ENCODE results near the gene NIPSNAP3A. TPM values are rescaled to one million over a fixed set of nuclear protein-coding genes. Genes with fewer than 3 reads are reported as not detected.
A peak's percentile ranks its signal among the peaks of the same experiment; 100 is the strongest.

Gene NIPSNAP3A
- total RNA-seq, 5 donors from 2014 or later (not counting 1 experiment from before 2014, with no cell fraction given) = 6.8 to 10.5 (median 9.8) TPM

DNA sequence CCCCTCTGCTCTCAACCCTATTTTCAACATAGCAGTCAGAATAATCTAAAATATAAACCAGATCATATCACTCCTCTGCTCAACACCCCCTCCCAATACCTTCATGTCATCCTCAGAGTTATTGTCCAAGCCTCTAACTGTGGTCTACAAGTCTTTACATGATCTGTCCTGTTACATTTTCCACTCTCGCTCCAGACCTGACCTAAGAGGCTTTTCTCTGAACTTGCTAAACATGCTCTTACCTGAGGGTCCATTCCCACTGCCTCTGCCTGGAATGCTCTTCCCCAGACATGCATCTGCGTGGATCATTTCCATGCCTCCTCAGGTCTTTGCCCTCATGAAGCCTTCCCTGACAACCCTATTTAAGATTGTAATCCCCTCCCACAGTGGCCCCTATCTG lies 28.5 kb downstream of the NIPSNAP3A start:
- Histone ChIP-seq H3K9me3 (no peaks in the 10 kb centered on the region), H3K27me3 (replicated peaks in 1 of 2; ENCODE audit: control insufficient read depth in 2 of 2, extremely low read depth in 1 of 2, insufficient read depth in 2 of 2, low read length in 1 of 2) (no peaks in the 10 kb centered on the region), H3K4me1 (ENCODE audit: control insufficient read depth in 1 of 2, extremely low read depth in 1 of 2, insufficient read depth in 2 of 2, low read length in 2 of 2) (no peaks in the 10 kb centered on the region), H3K27ac (ENCODE audit: low read length) (no peak overlapping the region), H3K4me3 (ENCODE audit: control insufficient read depth in 1 of 2, extremely low read depth in 1 of 2, low read length in 1 of 2) (no peak overlapping the region), H3K36me3 (ENCODE audit: control insufficient read depth in 2 of 2, extremely low read depth in 1 of 2, insufficient read depth in 1 of 2, low read length in 1 of 2) (no peaks in the 10 kb centered on the region)
- no peaks in the 10 kb centered on the region for H3K4me1 Mint-ChIP-seq
- H3K4me3 Mint-ChIP-seq = no peak overlapping the region
- ChIA-PET CTCF (no interaction called here), POLR2A (no interaction called here)
- no peaks in the 10 kb centered on the region for H3K36me3 Mint-ChIP-seq
- DNase-seq (no peak), ATAC-seq (replicated peaks in 1 of 4) (no peak)
- no peaks in the 10 kb centered on the region for H3K9me3 Mint-ChIP-seq
- H3K27ac Mint-ChIP-seq = no peak overlapping the region
- 92% methylated on average over 2 of the region's 2 CpGs for WGBS (ENCODE audit: insufficient coverage)
- no peaks in the 10 kb centered on the region for H3K27me3 Mint-ChIP-seq

DNA sequence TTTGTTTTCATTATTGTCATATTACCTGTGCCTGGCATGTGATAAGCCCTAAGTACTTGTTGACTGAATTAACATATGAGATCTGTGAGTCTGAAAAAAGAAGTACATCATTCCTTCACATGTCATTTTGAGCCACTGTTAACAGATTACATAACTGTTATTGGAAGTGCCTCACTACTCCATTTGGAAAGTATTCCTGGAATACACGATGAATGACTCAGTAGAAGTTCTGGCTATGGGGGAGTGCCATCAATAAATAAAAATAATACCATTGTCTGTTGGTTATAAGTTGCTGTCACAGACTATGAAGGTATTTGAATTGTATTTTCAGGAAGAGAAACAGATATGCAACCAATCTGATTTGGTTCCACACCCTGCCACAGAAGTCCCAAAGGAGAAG lies 29.3 kb downstream of the NIPSNAP3A start:
- H3K9me3 Mint-ChIP-seq = no peaks in the 10 kb centered on the region
- H3K36me3 Mint-ChIP-seq = no peaks in the 10 kb centered on the region
- ATAC-seq (replicated peaks in 1 of 4) = no peak
- ChIA-PET POLR2A (no interaction called here), CTCF (no interaction called here)
- no CpG with 5 or more reads among the region's 1 CpG for WGBS (ENCODE audit: insufficient coverage)
- no peak overlapping the region for H3K4me3 ChIP-seq (ENCODE audit: control insufficient read depth in 1 of 2, extremely low read depth in 1 of 2, low read length in 1 of 2)
- H3K4me1 ChIP-seq (ENCODE audit: control insufficient read depth in 1 of 2, extremely low read depth in 1 of 2, insufficient read depth in 2 of 2, low read length in 2 of 2) = no peaks in the 10 kb centered on the region
- H3K27me3 Mint-ChIP-seq = no peaks in the 10 kb centered on the region
- no peak for DNase-seq
- H3K9me3 ChIP-seq = no peaks in the 10 kb centered on the region
- H3K4me1 Mint-ChIP-seq = no peaks in the 10 kb centered on the region
- H3K4me3 Mint-ChIP-seq = no peak overlapping the region
- no peak overlapping the region for H3K27ac ChIP-seq (ENCODE audit: low read length)
- H3K36me3 ChIP-seq (ENCODE audit: control insufficient read depth in 2 of 2, extremely low read depth in 1 of 2, insufficient read depth in 1 of 2, low read length in 1 of 2) = no peaks in the 10 kb centered on the region
- H3K27ac Mint-ChIP-seq = no peak overlapping the region
- H3K27me3 ChIP-seq (replicated peaks in 1 of 2; ENCODE audit: control insufficient read depth in 2 of 2, extremely low read depth in 1 of 2, insufficient read depth in 2 of 2, low read length in 1 of 2) = no peaks in the 10 kb centered on the region

DNA sequence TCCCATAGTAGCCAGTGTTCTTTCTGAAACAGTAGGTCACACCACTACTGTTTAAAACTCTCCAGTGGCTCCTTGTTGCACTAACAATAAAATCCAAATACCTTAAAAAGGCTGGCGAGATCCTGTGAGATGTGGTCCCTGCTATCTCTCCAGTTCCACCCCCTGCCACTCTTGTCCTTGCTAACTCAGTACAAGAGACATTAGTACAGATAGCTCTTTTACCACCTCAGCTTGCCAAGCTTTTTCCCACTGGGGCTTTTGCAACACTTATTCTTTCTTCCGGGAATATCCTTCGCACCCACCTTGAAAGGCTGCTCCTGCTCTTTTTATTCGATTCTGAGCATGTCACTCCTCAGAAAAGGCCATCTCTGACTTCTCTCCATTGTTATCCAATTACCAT lies 31.3 kb downstream of the NIPSNAP3A start:
- Histone ChIP-seq H3K4me1 (ENCODE audit: control insufficient read depth in 1 of 2, extremely low read depth in 1 of 2, insufficient read depth in 2 of 2, low read length in 2 of 2) (no peaks in the 10 kb centered on the region), H3K36me3 (ENCODE audit: control insufficient read depth in 2 of 2, extremely low read depth in 1 of 2, insufficient read depth in 1 of 2, low read length in 1 of 2) (no peaks in the 10 kb centered on the region), H3K27ac (ENCODE audit: low read length) (no peak overlapping the region), H3K4me3 (ENCODE audit: control insufficient read depth in 1 of 2, extremely low read depth in 1 of 2, low read length in 1 of 2) (no peak overlapping the region), H3K27me3 (replicated peaks in 1 of 2; ENCODE audit: control insufficient read depth in 2 of 2, extremely low read depth in 1 of 2, insufficient read depth in 2 of 2, low read length in 1 of 2) (no peaks in the 10 kb centered on the region), H3K9me3 (no peaks in the 10 kb centered on the region)
- CTCF ChIA-PET = interaction anchor here in 1 of 2 donors (0.6 kb wide), 1 partner anchor 50 kb away, joined by 5 read pairs; no protein-coding TSS in a partner anchor
- Mint-ChIP-seq H3K27ac (no peak overlapping the region), H3K36me3 (peaks cover 2% of the 10 kb centered on the region), H3K4me3 (no peak overlapping the region), H3K27me3 (no peaks in the 10 kb centered on the region), H3K9me3 (no peaks in the 10 kb centered on the region), H3K4me1 (no peaks in the 10 kb centered on the region)
- no peak for DNase-seq
- WGBS (ENCODE audit: insufficient coverage) = 78% methylated on average over 4 of the region's 4 CpGs
- POLR2A ChIA-PET = interaction anchor here in 1 of 2 donors (0.6 kb wide), 1 partner anchor 13 kb away, joined by 5 read pairs; no protein-coding TSS in a partner anchor
- ATAC-seq (replicated peaks in 1 of 4) = no peak

DNA sequence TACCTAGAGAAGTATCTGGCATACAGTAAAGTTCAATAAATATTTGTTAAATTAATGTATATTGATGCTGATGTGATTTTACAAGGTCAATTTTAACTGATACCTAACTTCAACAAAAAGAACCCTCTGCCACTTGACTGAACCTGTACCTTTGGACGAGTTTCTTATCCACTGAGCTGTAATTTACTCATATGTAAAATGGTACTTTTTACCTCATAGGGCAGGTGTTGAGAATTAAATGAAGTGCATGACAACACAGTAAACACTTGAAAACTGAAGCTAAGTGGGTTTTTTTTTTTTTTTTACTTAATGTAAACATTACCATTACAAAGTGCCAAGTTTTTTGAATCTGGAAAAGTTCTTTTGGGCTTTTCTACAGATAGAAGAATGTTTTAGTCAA lies 31.9 kb downstream of the NIPSNAP3A start:
- CTCF ChIA-PET = interaction anchor here in 1 of 2 donors (0.6 kb wide), 1 partner anchor 50 kb away, joined by 5 read pairs; no protein-coding TSS in a partner anchor
- H3K9me3 Mint-ChIP-seq = no peaks in the 10 kb centered on the region
- Histone ChIP-seq H3K4me1 (ENCODE audit: control insufficient read depth in 1 of 2, extremely low read depth in 1 of 2, insufficient read depth in 2 of 2, low read length in 2 of 2) (no peaks in the 10 kb centered on the region), H3K36me3 (ENCODE audit: control insufficient read depth in 2 of 2, extremely low read depth in 1 of 2, insufficient read depth in 1 of 2, low read length in 1 of 2) (no peaks in the 10 kb centered on the region), H3K27me3 (replicated peaks in 1 of 2; ENCODE audit: control insufficient read depth in 2 of 2, extremely low read depth in 1 of 2, insufficient read depth in 2 of 2, low read length in 1 of 2) (no peaks in the 10 kb centered on the region), H3K27ac (ENCODE audit: low read length) (no peak overlapping the region), H3K4me3 (ENCODE audit: control insufficient read depth in 1 of 2, extremely low read depth in 1 of 2, low read length in 1 of 2) (no peak overlapping the region), H3K9me3 (no peaks in the 10 kb centered on the region)
- no peak overlapping the region for H3K4me3 Mint-ChIP-seq
- peaks cover 8% of the 10 kb centered on the region for H3K36me3 Mint-ChIP-seq
- DNase-seq (no peak), ATAC-seq (replicated peaks in 1 of 4) (no peak)
- H3K27ac Mint-ChIP-seq = no peak overlapping the region
- H3K4me1 Mint-ChIP-seq = peaks cover 0 to 4% (median 0%) of the 10 kb centered on the region in 3 donors
- WGBS (ENCODE audit: insufficient coverage) = no CpG with 5 or more reads among the region's 1 CpG
- no peaks in the 10 kb centered on the region for H3K27me3 Mint-ChIP-seq
- POLR2A ChIA-PET = interaction anchor here in 1 of 2 donors (0.6 kb wide), 1 partner anchor 14 kb away, joined by 5 read pairs; no protein-coding TSS in a partner anchor

DNA sequence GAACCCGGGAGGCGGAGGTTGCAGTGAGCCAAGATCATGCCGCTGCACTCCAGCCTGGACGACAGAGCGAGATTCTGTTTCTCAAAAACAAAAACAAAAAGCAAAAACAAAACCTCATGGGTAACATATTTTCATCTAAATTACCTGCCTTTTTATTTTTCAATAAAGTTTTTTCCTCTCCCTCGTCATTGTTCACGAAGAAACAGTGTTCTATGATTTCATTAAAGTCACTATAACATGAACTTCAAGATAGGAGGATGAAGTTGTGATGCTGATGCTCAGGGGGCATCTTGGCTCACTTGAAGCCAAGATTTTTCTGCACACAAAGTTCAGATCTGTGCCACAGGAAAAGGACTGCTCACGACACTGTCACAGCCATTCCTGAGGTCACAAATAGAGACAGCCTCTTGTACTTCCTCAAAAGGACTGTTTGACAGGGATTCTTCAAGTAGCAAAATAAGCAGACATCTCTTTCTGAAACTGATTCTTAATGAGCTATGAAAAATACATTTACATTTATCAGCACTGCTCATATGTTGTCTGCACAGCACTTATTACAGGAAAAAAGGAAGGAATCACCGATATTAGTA lies 32.6 kb downstream of the NIPSNAP3A start:
- Mint-ChIP-seq H3K27me3 (no peaks in the 10 kb centered on the region), H3K27ac (no peak overlapping the region), H3K4me1 (peaks cover 0 to 4% (median 0%) of the 10 kb centered on the region in 3 donors), H3K36me3 (peaks cover 9% of the 10 kb centered on the region), H3K4me3 (no peak overlapping the region), H3K9me3 (no peaks in the 10 kb centered on the region)
- ChIA-PET CTCF (interaction anchor here in 1 of 2 donors (0.5 kb wide), 1 partner anchor 175 kb away, joined by 3 read pairs; no protein-coding TSS in a partner anchor), POLR2A (no interaction called here)
- Histone ChIP-seq H3K27ac (ENCODE audit: low read length) (no peak overlapping the region), H3K4me1 (ENCODE audit: control insufficient read depth in 1 of 2, extremely low read depth in 1 of 2, insufficient read depth in 2 of 2, low read length in 2 of 2) (no peaks in the 10 kb centered on the region), H3K27me3 (replicated peaks in 1 of 2; ENCODE audit: control insufficient read depth in 2 of 2, extremely low read depth in 1 of 2, insufficient read depth in 2 of 2, low read length in 1 of 2) (no peaks in the 10 kb centered on the region), H3K9me3 (no peaks in the 10 kb centered on the region), H3K4me3 (ENCODE audit: control insufficient read depth in 1 of 2, extremely low read depth in 1 of 2, low read length in 1 of 2) (no peak overlapping the region), H3K36me3 (ENCODE audit: control insufficient read depth in 2 of 2, extremely low read depth in 1 of 2, insufficient read depth in 1 of 2, low read length in 1 of 2) (no peaks in the 10 kb centered on the region)
- ATAC-seq (replicated peaks in 1 of 4) = no peak
- DNase-seq = no peak
- WGBS (ENCODE audit: insufficient coverage) = 86% methylated on average over 6 of the region's 9 CpGs

DNA sequence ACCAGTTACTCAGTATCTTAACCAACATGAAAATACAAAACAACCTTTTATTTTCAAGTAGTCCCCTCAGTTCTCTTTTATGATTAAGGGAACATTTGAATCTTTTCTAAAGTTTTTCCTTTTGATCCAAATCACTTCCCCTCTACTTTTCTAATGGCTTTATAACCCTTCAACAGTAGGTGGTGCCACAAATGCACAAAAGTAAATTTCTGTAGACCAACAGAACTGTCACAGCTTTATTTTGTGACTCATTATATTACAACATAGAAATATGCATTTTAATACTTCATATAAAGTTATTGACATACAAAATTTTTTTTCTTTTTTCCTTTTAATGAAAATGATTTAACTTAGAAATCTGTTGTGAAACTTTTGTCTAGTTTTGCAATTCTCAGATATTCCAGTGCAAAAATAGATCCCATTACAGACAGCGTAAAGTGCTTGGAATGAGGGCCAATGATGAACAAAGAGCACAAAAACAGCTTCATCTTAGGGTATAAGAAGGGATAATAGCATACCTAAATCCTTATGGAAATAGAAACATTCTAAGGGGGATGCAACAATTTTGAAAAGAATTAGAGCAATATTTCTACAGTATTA lies 33.4 kb downstream of the NIPSNAP3A start:
- ChIA-PET POLR2A (no interaction called here), CTCF (no interaction called here)
- no peaks in the 10 kb centered on the region for H3K27me3 Mint-ChIP-seq
- DNase-seq (peak in 1 of 35 experiments; percentile 12), ATAC-seq (replicated peaks in 1 of 4) (no peak)
- Histone ChIP-seq H3K27ac (ENCODE audit: low read length) (no peak overlapping the region), H3K4me3 (ENCODE audit: control insufficient read depth in 1 of 2, extremely low read depth in 1 of 2, low read length in 1 of 2) (no peak overlapping the region), H3K27me3 (replicated peaks in 1 of 2; ENCODE audit: control insufficient read depth in 2 of 2, extremely low read depth in 1 of 2, insufficient read depth in 2 of 2, low read length in 1 of 2) (no peaks in the 10 kb centered on the region), H3K4me1 (ENCODE audit: control insufficient read depth in 1 of 2, extremely low read depth in 1 of 2, insufficient read depth in 2 of 2, low read length in 2 of 2) (no peaks in the 10 kb centered on the region), H3K36me3 (ENCODE audit: control insufficient read depth in 2 of 2, extremely low read depth in 1 of 2, insufficient read depth in 1 of 2, low read length in 1 of 2) (no peaks in the 10 kb centered on the region), H3K9me3 (no peaks in the 10 kb centered on the region)
- no CpG with 5 or more reads among the region's 1 CpG for WGBS (ENCODE audit: insufficient coverage)
- H3K36me3 Mint-ChIP-seq = peaks cover 15% of the 10 kb centered on the region
- no peak overlapping the region for H3K27ac Mint-ChIP-seq
- peaks cover 0 to 4% (median 0%) of the 10 kb centered on the region in 3 donors for H3K4me1 Mint-ChIP-seq
- no peaks in the 10 kb centered on the region for H3K9me3 Mint-ChIP-seq
- no peak overlapping the region for H3K4me3 Mint-ChIP-seq

All from T-cell (primary cell).